Immature natural killer cell (primary cell): Measurements from ENCODE around the gene SERPINB1. TPM values are rescaled to one million over a fixed set of nuclear protein-coding genes. Genes with fewer than 3 reads are reported as not detected.

Source experiments
- DNase-seq, 3 donors: peaks; one replicate each; pipeline ENCODE4 v3.0.0; 2022; ENCODE audit warnings: mixed read lengths in 1 of 3
- H3K27ac Mint-ChIP-seq, 6 donors: one replicate each; pipeline ENCODE4 v1.8.0; 2020; ENCODE audit warnings: mixed read lengths in 6 of 6, mild to moderate bottlenecking in 5 of 6, inconsistent platforms in 4 of 6, moderate library complexity in 3 of 6
- H3K27me3 Mint-ChIP-seq, 3 donors: one replicate each; pipeline ENCODE4 v1.8.0; 2020 to 2021; ENCODE audit warnings: low read depth in 3 of 3, mild to moderate bottlenecking in 3 of 3, mixed read lengths in 3 of 3, moderate library complexity in 3 of 3, inconsistent platforms in 1 of 3
- H3K36me3 Mint-ChIP-seq, 3 donors: one replicate each; pipeline ENCODE4 v1.8.0; 2020; ENCODE audit warnings: mixed read lengths in 3 of 3, inconsistent platforms in 2 of 3, mild to moderate bottlenecking in 2 of 3
- H3K4me1 Mint-ChIP-seq, 2 donors: one replicate each; pipeline ENCODE4 v1.8.0; 2020; ENCODE audit warnings: inconsistent platforms in 2 of 2, mild to moderate bottlenecking in 2 of 2, mixed read lengths in 2 of 2, moderate library complexity in 1 of 2
- H3K4me3 Mint-ChIP-seq, 5 donors: one replicate each; pipeline ENCODE4 v1.8.0; 2020; ENCODE audit warnings: mild to moderate bottlenecking in 5 of 5, mixed read lengths in 5 of 5, inconsistent platforms in 3 of 5, moderate library complexity in 3 of 5
- H3K9me3 Mint-ChIP-seq, 6 donors: one replicate each; pipeline ENCODE4 v1.8.0; 2020; ENCODE audit warnings: mild to moderate bottlenecking in 6 of 6, mixed read lengths in 6 of 6, inconsistent platforms in 4 of 6, moderate library complexity in 3 of 6
- polyA plus RNA-seq, 3 donors: library from polyadenylated mRNA; unstranded; fragments of 300-500 nt; fragmentation: Illumina TruSeq; gene quantifications; one replicate each; pipeline ENCODE4 v1.2.3, GENCODE V29; 2021

Gene SERPINB1
- polyA plus RNA-seq, 3 donors from 2014 or later: 108 to 164 (median 162) TPM

DNA sequence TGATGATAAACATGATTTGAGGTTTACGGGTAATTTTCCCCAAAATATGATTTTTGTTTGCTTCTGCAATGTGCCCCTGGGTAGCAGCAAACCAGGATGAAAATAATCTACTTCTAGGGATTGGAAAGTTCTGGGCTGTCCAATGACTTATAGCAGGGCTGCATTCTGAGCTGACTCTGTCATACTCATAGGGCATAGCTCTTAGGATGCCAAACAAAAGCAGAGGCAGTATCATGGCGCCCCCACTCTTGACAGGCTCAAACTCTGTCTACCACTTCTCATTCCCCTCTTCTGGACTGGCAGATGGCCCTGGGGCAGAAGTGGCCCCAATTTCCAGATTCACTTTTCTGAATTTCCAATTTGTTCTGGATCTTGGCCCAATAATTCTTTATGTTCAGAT is 10.3 kb downstream of the SERPINB1 start:
- Mint-ChIP-seq H3K27me3 (no peaks in the 10 kb centered on the region), H3K36me3 (peaks cover 23 to 55% (median 24%) of the 10 kb centered on the region in 3 donors), H3K4me1 (peaks cover 39 to 68% of the 10 kb centered on the region in 2 donors), H3K9me3 (no peaks in the 10 kb centered on the region), H3K4me3 (no peak overlapping the region), H3K27ac (peak overlapping the region; percentile 8 to 79 (median 40))
- DNase-seq: no peak

DNA sequence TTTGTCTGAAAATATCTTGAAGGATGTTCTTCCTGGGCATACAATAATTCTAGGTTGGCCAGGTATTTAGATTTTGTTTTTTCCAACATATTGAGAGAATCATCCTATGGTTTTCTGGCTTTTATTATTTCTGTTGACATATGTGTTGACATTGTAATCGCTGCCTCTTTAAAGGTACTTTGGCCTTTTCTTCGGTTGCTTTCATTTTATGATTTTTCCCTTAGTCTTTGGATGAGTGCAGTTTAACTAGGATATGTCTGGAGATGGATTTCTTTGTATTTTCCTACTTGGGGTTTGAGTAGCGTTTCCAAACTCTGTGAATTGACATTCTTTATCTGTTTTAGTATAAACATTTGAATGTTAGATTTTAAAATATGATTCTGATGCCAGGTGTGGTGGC is 11.5 kb downstream of the SERPINB1 start:
- Mint-ChIP-seq H3K27me3 (no peaks in the 10 kb centered on the region), H3K4me1 (peaks cover 33 to 56% of the 10 kb centered on the region in 2 donors), H3K9me3 (no peaks in the 10 kb centered on the region), H3K36me3 (peaks cover 15 to 43% (median 20%) of the 10 kb centered on the region in 3 donors), H3K4me3 (no peak overlapping the region), H3K27ac (peak overlapping the region in 5 of 6 donors; percentile 39 to 72 (median 67))
- DNase-seq: no peak

- Mint-ChIP-seq H3K9me3 (no peaks in the 10 kb centered on the region), H3K36me3 (peaks cover 8 to 33% (median 12%) of the 10 kb centered on the region in 3 donors), H3K4me1 (peaks cover 25 to 47% of the 10 kb centered on the region in 2 donors), H3K27ac (peak overlapping the region in 3 of 6 donors; percentile 41 to 77 (median 52)), H3K4me3 (no peak overlapping the region), H3K27me3 (no peaks in the 10 kb centered on the region)
- DNase-seq: no peak
Observed at GRCh38 chr6:2829253-2829652, 12.4 kb downstream of the SERPINB1 start.

DNA sequence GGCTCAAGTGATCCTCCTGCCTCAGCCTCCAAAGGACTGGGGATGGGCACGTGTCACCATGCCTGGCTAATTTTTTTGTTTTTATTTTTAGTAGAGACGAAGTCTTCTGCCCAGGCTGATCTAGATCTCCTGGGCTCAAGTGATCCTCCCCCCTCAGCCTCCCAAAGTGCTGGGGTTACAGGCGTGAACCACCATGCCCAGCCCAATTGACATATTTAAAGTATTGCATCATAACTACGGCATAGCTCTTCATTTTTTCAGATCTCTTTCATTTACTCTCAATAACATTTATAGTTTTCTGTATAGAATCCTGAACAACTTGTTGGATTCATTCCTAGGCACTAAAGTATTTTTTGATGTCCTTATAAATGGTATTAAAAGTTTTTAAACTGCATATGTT is 13.0 kb downstream of the SERPINB1 start:
- Mint-ChIP-seq H3K4me3 (no peak overlapping the region), H3K4me1 (peaks cover 19 to 40% of the 10 kb centered on the region in 2 donors), H3K9me3 (no peaks in the 10 kb centered on the region), H3K27me3 (no peaks in the 10 kb centered on the region), H3K36me3 (peaks cover 2 to 27% (median 6%) of the 10 kb centered on the region in 3 donors), H3K27ac (no peak overlapping the region)
- peak in 1 of 3 donors; percentile 17 for DNase-seq

- Mint-ChIP-seq H3K36me3 (peaks cover 0 to 17% (median 1%) of the 10 kb centered on the region in 3 donors), H3K4me1 (peaks cover 19 to 32% of the 10 kb centered on the region in 2 donors), H3K27me3 (no peaks in the 10 kb centered on the region), H3K9me3 (no peaks in the 10 kb centered on the region), H3K4me3 (no peak overlapping the region), H3K27ac (no peak overlapping the region)
- DNase-seq: no peak
Observed at GRCh38 chr6:2827142-2827541, 14.5 kb downstream of the SERPINB1 start.

DNA sequence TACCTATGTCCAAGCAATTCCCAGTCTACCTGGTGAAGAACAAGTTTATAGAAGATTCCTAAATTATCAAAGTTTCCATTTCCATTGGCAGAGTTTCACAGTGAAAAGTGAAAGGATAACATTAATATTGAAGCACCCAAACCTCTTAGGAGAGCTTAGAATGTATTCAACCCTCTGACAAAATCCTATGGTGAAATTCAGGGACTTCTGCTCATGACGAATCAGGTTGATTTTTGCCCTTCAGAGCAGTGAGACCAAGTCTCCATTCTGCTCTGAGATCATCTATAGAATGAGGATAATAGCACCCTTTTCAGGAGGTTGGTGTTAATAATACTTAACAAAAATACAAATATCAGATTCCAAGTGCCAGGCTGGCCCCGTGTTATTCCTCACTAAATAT is 15.5 kb downstream of the SERPINB1 start:
- H3K36me3 Mint-ChIP-seq: peaks cover 0 to 13% (median 4%) of the 10 kb centered on the region in 3 donors
- no peaks in the 10 kb centered on the region for H3K9me3 Mint-ChIP-seq
- H3K27me3 Mint-ChIP-seq: no peaks in the 10 kb centered on the region
- no peak for DNase-seq
- peaks cover 18 to 26% of the 10 kb centered on the region in 2 donors for H3K4me1 Mint-ChIP-seq
- peak overlapping the region in 1 of 6 donors; percentile 0 for H3K27ac Mint-ChIP-seq
- H3K4me3 Mint-ChIP-seq: no peak overlapping the region

- no peak overlapping the region for H3K27ac Mint-ChIP-seq
- no peaks in the 10 kb centered on the region for H3K27me3 Mint-ChIP-seq
- H3K36me3 Mint-ChIP-seq: peaks cover 0 to 4% (median 3%) of the 10 kb centered on the region in 3 donors
Observed at GRCh38 chr6:2823104-2823850, 18.4 kb downstream of the SERPINB1 start.

GRCh38 chr6:2821554-2821953 is 20.1 kb downstream of the SERPINB1 start:
- peaks cover 0 to 9% (median 8%) of the 10 kb centered on the region in 3 donors for H3K36me3 Mint-ChIP-seq
- no peak for DNase-seq
- H3K27me3 Mint-ChIP-seq: no peaks in the 10 kb centered on the region
- no peak overlapping the region for H3K4me3 Mint-ChIP-seq
- H3K4me1 Mint-ChIP-seq: peaks cover 13 to 20% of the 10 kb centered on the region in 2 donors
- peaks cover 3 to 10% (median 8%) of the 10 kb centered on the region in 6 donors for H3K9me3 Mint-ChIP-seq
- H3K27ac Mint-ChIP-seq: peak overlapping the region in 1 of 6 donors; percentile 4

More at GRCh38 chr6:2823104-2823850, 18.4 kb downstream of the SERPINB1 start:
- H3K9me3 Mint-ChIP-seq: no peaks in the 10 kb centered on the region
- no peak for DNase-seq
- H3K4me1 Mint-ChIP-seq: peaks cover 13 to 20% of the 10 kb centered on the region in 2 donors
- H3K4me3 Mint-ChIP-seq: no peak overlapping the region

DNA sequence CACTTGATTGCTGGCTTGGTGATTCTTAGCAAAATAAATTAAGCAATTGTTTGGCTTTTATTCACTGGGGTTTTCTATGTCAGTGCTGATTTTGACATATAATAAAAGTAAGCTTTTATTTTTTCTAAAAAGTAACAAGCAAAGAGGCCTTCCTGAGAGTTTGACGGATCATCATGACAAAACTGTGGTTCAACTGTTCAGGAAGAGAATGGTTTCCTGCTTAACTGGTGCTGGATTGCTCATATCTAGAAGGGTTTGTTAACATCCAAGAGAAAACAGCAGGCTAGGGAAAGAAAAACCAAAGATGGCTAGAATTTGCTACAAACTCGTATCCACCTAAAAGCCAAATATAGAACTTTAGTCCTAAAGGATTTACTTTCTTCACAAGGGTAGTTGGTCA is 21.2 kb downstream of the SERPINB1 start:
- H3K36me3 Mint-ChIP-seq: peaks cover 9 to 18% (median 16%) of the 10 kb centered on the region in 3 donors
- peaks cover 12 to 21% (median 19%) of the 10 kb centered on the region in 6 donors for H3K9me3 Mint-ChIP-seq
- no peak overlapping the region for H3K4me3 Mint-ChIP-seq
- H3K27me3 Mint-ChIP-seq: peaks cover 0 to 3% (median 0%) of the 10 kb centered on the region in 3 donors
- DNase-seq: no peak
- no peak overlapping the region for H3K27ac Mint-ChIP-seq
- peaks cover 13 to 20% of the 10 kb centered on the region in 2 donors for H3K4me1 Mint-ChIP-seq

DNA sequence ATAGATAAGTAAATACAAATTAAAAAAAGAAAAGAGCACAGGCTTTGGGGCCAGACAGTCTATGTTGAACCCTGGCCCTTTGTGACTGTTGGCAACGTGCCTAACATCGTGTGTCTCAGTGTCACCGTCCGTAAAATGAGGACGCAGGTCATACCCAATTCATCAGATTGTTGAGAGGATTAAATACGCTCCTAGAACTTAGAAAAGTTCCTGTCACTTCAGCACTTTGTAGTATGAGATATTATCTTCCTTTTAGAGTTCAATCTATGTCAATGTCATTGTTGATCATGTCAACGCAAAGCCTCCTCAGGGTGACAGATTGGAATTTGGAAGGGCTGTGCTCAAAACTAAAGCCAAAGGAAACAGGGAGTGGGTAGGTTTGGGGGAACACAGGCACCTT is 21.7 kb downstream of the SERPINB1 start:
- H3K36me3 Mint-ChIP-seq: peaks cover 12 to 21% (median 17%) of the 10 kb centered on the region in 3 donors
- peaks cover 12 to 26% (median 19%) of the 10 kb centered on the region in 6 donors for H3K9me3 Mint-ChIP-seq
- peaks cover 0 to 3% (median 0%) of the 10 kb centered on the region in 3 donors for H3K27me3 Mint-ChIP-seq
- peaks cover 13 to 20% of the 10 kb centered on the region in 2 donors for H3K4me1 Mint-ChIP-seq
- no peak overlapping the region for H3K4me3 Mint-ChIP-seq
- peak overlapping the region in 1 of 6 donors; percentile 71 for H3K27ac Mint-ChIP-seq
- no peak for DNase-seq

- Mint-ChIP-seq H3K9me3 (peaks cover 12 to 27% (median 19%) of the 10 kb centered on the region in 6 donors), H3K27ac (peak overlapping the region in 1 of 6 donors; percentile 33), H3K4me1 (peaks cover 13 to 20% of the 10 kb centered on the region in 2 donors), H3K4me3 (no peak overlapping the region), H3K27me3 (peaks cover 0 to 3% (median 0%) of the 10 kb centered on the region in 3 donors), H3K36me3 (peaks cover 12 to 21% (median 17%) of the 10 kb centered on the region in 3 donors)
- no peak for DNase-seq
Observed at GRCh38 chr6:2819115-2819514, 22.5 kb downstream of the SERPINB1 start.

DNA sequence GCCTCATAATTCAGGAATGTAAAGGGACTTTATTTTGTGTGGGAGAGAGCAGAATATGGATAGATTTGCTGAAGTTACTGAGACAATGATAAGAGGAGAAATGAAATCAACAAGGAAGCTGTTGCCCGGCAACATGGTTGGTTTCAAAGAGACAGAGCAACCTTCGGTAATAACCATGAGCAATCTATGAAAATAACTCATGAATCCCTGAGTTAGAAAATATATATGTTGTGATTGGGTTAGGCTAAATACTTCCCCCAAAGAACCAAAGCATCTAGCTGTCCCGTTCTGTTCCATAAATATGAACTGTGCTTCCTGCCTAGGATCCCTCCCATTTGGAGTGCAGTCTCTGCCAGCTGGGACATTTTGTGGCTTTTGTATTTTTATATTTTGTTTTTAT is 23.1 kb downstream of the SERPINB1 start:
- no peak overlapping the region for H3K4me3 Mint-ChIP-seq
- peaks cover 0 to 3% (median 0%) of the 10 kb centered on the region in 3 donors for H3K27me3 Mint-ChIP-seq
- no peak overlapping the region for H3K27ac Mint-ChIP-seq
- H3K9me3 Mint-ChIP-seq: peaks cover 12 to 27% (median 19%) of the 10 kb centered on the region in 6 donors
- H3K36me3 Mint-ChIP-seq: peaks cover 12 to 21% (median 17%) of the 10 kb centered on the region in 3 donors
- peaks cover 13 to 20% of the 10 kb centered on the region in 2 donors for H3K4me1 Mint-ChIP-seq
- DNase-seq: no peak

- H3K36me3 Mint-ChIP-seq: peaks cover 12 to 21% (median 17%) of the 10 kb centered on the region in 3 donors
- H3K27me3 Mint-ChIP-seq: peaks cover 0 to 3% (median 0%) of the 10 kb centered on the region in 3 donors
- H3K27ac Mint-ChIP-seq: no peak overlapping the region
- H3K4me1 Mint-ChIP-seq: peaks cover 13 to 20% of the 10 kb centered on the region in 2 donors
- peaks cover 12 to 27% (median 19%) of the 10 kb centered on the region in 6 donors for H3K9me3 Mint-ChIP-seq
- no peak for DNase-seq
- no peak overlapping the region for H3K4me3 Mint-ChIP-seq
Observed at GRCh38 chr6:2817903-2818443, 23.7 kb downstream of the SERPINB1 start.

GRCh38 chr6:2816158-2816557 is 25.5 kb downstream of the SERPINB1 start:
- Mint-ChIP-seq H3K9me3 (peaks cover 13 to 27% (median 19%) of the 10 kb centered on the region in 6 donors), H3K27ac (no peak overlapping the region), H3K36me3 (peaks cover 14 to 18% (median 17%) of the 10 kb centered on the region in 3 donors), H3K4me1 (peaks cover 13 to 20% of the 10 kb centered on the region in 2 donors), H3K27me3 (peaks cover 0 to 3% (median 0%) of the 10 kb centered on the region in 3 donors), H3K4me3 (no peak overlapping the region)
- no peak for DNase-seq
